K562 (cell line): Measurements from ENCODE around the gene FBXO10. TPM values are rescaled to one million over a fixed set of nuclear protein-coding genes. Genes with fewer than 3 reads are reported as not detected.
"Not testable (repeated sequence)": the region's sequence is repeated elsewhere in the genome, so short reads cannot be mapped to it uniquely, and the experiment has no call there.

Source experiments
- CC2D1A ChIP-seq: fragments of 450-650 bp; IDR thresholded peaks from 2 replicates; pipeline ENCODE4 v1.6.1; 2017; ENCODE audit warnings: mild to moderate bottlenecking
- CEBPG ChIP-seq, 3 experiments: fragments of 200-800 bp in 1 of 3; sonication (Bioruptor generic) in 1 of 3; sonication (generic) in 1 of 3; formaldehyde crosslinking in 1 of 3; IDR thresholded peaks in 2 of 3; conservative IDR thresholded peaks in 1 of 3; 2 replicates each; pipeline versions ENCODE4 v1.6.1 to v1.8.0; 2016 to 2022; ENCODE audit warnings: missing compliant biosample characterization in 2 of 3, missing genetic modification characterization in 2 of 3, mild to moderate bottlenecking in 1 of 3, missing genetic modification reagents in 1 of 3
- CXXC5 ChIP-seq: fragments of 250-450 bp; sonication (Bioruptor Pico); IDR thresholded peaks from 2 replicates; pipeline ENCODE4 v1.8.0; 2022; ENCODE audit warnings: inconsistent platforms, mild to moderate bottlenecking, moderate library complexity
- DPF2 ChIP-seq: fragments of 450-650 bp; IDR thresholded peaks from 2 replicates; pipeline ENCODE4 v1.6.1; 2016
- NBN ChIP-seq: fragments of 450-650 bp; IDR thresholded peaks from 2 replicates; pipeline ENCODE4 v1.6.1; 2016; ENCODE audit warnings: low read depth, mild to moderate bottlenecking
- PHF20 ChIP-seq: fragments of 450-650 bp; IDR thresholded peaks from 2 replicates; pipeline ENCODE4 v1.6.1; 2018; ENCODE audit not compliant: partially characterized antibody
- YY1 ChIP-seq, 3 experiments: IDR thresholded peaks; 2 replicates each; pipeline ENCODE4 v1.6.1; 2011; ENCODE audit warnings: low read length in 2 of 3, mild to moderate bottlenecking in 2 of 3, moderate library complexity in 2 of 3, borderline replicate concordance in 1 of 3, control low read depth in 1 of 3, low read depth in 1 of 3; ENCODE audit not compliant: insufficient read depth in 3 of 3, insufficient replicate concordance in 2 of 3, control insufficient read depth in 1 of 3, insufficient read length in 1 of 3; ENCODE audit errors: extremely low read depth in 1 of 3
- polyA plus RNA-seq, 8 experiments: library from polyadenylated mRNA; depleted of rRNA in 4 of 8; stranded (reverse) in 5 of 8; unstranded in 3 of 8; fragments of >200 nt; fragmentation: Nextera tagmentation in 2 of 8; fragmentation: Illumina TruSeq in 1 of 8; extraction: Ambion mirVana in 2 of 8; extraction: Trizol in 1 of 8; gene quantifications; 2 replicates each; pipeline versions ENCODE4 v1.2.1 to v1.2.3, GENCODE V29; 2011 to 2014; ENCODE audit warnings: inconsistent platforms in 1 of 8, missing spikeins in 1 of 8
- total RNA-seq, 7 experiments: library from RNA; depleted of rRNA in 6 of 7; stranded (reverse); fragments of >200 nt in 6 of 7; fragmentation: Illumina TruSeq in 2 of 7; extraction: Trizol in 2 of 7; gene quantifications; 2 replicates each; pipeline versions ENCODE4 v1.2.1 to v1.2.3, GENCODE V29; 2011 to 2021; ENCODE audit warnings: low replicate concordance in 1 of 7
- TF ChIP-seq, protein P1 (sequence below): IDR thresholded peaks from 3 replicates; pipeline ENCODE4 v1.6.1; 2011; ENCODE audit warnings: borderline replicate concordance, mild to moderate bottlenecking, moderate library complexity; ENCODE audit not compliant: insufficient read length; ENCODE audit errors: extremely low read depth
- TF ChIP-seq, protein P2 (sequence below), 2 experiments: fragments of 450-650 bp in 1 of 2; sonication (generic) in 1 of 2; formaldehyde crosslinking in 1 of 2; IDR thresholded peaks; 2 replicates each; pipeline versions ENCODE4 v1.7.1 to v1.9.0; 2016 to 2022; ENCODE audit warnings: inconsistent platforms in 1 of 2, mild to moderate bottlenecking in 1 of 2, missing genetic modification reagents in 1 of 2
- TF ChIP-seq, protein P3 (sequence below), 3 experiments: fragments of 200-800 bp in 1 of 3; sonication (Bioruptor generic) in 1 of 3; sonication (generic) in 1 of 3; formaldehyde crosslinking in 1 of 3; IDR thresholded peaks; 2 replicates each; pipeline versions ENCODE4 v1.6.1 to v1.8.0; 2016 to 2022; ENCODE audit warnings: mild to moderate bottlenecking in 2 of 3, missing compliant biosample characterization in 2 of 3, missing genetic modification characterization in 2 of 3, missing genetic modification reagents in 1 of 3

The FBXO10 gene
- total and polyA plus RNA-seq, 9 of the 15 experiments (the other 6 are each of a cell fraction or from before 2014, with no cell fraction given), result 0.84 to 9.9 (median 6.0) TPM

DNA sequence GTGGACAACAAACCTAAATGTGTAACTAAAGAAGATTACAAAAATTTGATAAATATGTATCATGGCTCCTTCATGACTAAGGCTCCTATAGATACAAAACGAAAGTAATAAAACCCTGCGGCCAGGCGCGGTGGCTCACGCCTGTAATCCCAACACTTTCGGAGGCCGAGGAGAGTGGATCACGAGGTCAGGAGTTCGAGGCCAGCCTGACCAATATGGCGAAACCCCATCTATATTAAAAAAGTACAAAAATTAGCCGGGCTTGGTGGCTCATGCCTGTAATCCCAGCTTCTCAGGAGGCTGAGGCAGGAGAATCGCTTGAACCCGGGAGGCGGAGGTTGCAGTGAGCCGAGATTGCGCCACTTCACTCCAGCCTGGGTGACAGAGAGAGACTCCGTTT lies 108.7 kb downstream of the FBXO10 start (continued):
- TF ChIP-seq, protein P1, sequence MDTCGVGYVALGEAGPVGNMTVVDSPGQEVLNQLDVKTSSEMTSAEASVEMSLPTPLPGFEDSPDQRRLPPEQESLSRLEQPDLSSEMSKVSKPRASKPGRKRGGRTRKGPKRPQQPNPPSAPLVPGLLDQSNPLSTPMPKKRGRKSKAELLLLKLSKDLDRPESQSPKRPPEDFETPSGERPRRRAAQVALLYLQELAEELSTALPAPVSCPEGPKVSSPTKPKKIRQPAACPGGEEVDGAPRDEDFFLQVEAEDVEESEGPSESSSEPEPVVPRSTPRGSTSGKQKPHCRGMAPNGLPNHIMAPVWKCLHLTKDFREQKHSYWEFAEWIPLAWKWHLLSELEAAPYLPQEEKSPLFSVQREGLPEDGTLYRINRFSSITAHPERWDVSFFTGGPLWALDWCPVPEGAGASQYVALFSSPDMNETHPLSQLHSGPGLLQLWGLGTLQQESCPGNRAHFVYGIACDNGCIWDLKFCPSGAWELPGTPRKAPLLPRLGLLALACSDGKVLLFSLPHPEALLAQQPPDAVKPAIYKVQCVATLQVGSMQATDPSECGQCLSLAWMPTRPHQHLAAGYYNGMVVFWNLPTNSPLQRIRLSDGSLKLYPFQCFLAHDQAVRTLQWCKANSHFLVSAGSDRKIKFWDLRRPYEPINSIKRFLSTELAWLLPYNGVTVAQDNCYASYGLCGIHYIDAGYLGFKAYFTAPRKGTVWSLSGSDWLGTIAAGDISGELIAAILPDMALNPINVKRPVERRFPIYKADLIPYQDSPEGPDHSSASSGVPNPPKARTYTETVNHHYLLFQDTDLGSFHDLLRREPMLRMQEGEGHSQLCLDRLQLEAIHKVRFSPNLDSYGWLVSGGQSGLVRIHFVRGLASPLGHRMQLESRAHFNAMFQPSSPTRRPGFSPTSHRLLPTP, result peak; percentile 59
- peak; percentile 15; the same call in 1 of the 2 replicates for TF ChIP-seq DPF2
- peak; percentile 51 for TF ChIP-seq CXXC5 (CRISPR knock-in tag)
- TF ChIP-seq, protein P2, sequence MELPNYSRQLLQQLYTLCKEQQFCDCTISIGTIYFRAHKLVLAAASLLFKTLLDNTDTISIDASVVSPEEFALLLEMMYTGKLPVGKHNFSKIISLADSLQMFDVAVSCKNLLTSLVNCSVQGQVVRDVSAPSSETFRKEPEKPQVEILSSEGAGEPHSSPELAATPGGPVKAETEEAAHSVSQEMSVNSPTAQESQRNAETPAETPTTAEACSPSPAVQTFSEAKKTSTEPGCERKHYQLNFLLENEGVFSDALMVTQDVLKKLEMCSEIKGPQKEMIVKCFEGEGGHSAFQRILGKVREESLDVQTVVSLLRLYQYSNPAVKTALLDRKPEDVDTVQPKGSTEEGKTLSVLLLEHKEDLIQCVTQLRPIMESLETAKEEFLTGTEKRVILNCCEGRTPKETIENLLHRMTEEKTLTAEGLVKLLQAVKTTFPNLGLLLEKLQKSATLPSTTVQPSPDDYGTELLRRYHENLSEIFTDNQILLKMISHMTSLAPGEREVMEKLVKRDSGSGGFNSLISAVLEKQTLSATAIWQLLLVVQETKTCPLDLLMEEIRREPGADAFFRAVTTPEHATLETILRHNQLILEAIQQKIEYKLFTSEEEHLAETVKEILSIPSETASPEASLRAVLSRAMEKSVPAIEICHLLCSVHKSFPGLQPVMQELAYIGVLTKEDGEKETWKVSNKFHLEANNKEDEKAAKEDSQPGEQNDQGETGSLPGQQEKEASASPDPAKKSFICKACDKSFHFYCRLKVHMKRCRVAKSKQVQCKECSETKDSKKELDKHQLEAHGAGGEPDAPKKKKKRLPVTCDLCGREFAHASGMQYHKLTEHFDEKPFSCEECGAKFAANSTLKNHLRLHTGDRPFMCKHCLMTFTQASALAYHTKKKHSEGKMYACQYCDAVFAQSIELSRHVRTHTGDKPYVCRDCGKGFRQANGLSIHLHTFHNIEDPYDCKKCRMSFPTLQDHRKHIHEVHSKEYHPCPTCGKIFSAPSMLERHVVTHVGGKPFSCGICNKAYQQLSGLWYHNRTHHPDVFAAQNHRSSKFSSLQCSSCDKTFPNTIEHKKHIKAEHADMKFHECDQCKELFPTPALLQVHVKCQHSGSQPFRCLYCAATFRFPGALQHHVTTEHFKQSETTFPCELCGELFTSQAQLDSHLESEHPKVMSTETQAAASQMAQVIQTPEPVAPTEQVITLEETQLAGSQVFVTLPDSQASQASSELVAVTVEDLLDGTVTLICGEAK (IDR thresholded peaks at IDR 0.05), result peak; percentile 49
- TF ChIP-seq, protein P2 (CRISPR knock-in tag; IDR thresholded peaks at IDR 0.05), result not testable (repeated sequence)
- peak in 1 of 3 experiments; percentile 18 for TF ChIP-seq YY1 (IDR thresholded peaks at IDR 0.05; ENCODE audit: borderline replicate concordance in 1 of 3, control insufficient read depth in 1 of 3, extremely low read depth in 1 of 3, insufficient read depth in 3 of 3, insufficient read length in 1 of 3, insufficient replicate concordance in 2 of 3, low read depth in 1 of 3, low read length in 2 of 3)
- 0 out of 2 replicates have a peak, but pooled peaks have one; percentile 15 for TF ChIP-seq CC2D1A
- TF ChIP-seq PHF20, result peak; percentile 23
- TF ChIP-seq NBN, result 0 out of 2 replicates have a peak, but pooled peaks have one; percentile 29
- TF ChIP-seq CEBPG (CRISPR knock-in tag; IDR thresholded peaks at IDR 0.05), result 0 out of 2 replicates have a peak, but pooled peaks have one; percentile 46
- TF ChIP-seq CEBPG (tag; conservative IDR thresholded peaks at IDR 0.05 in 1 of 2, IDR thresholded peaks at IDR 0.05 in 1 of 2), result peak; percentile 80 to 92
- TF ChIP-seq, protein P3, sequence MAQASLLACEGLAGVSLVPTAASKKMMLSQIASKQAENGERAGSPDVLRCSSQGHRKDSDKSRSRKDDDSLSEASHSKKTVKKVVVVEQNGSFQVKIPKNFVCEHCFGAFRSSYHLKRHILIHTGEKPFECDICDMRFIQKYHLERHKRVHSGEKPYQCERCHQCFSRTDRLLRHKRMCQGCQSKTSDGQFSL (CRISPR knock-in tag; IDR thresholded peaks at IDR 0.05), result not testable (repeated sequence)
- TF ChIP-seq, protein P3 (tag; IDR thresholded peaks at IDR 0.05), result 0 out of 4 replicates have a peak, but pooled peaks of 1 of the 2 experiments have one; percentile 40
